ENCODE measurements around the gene VSX1.

The VSX1 gene

GRCh38 chr20:25048519-25048952 is 33.4 kb downstream of the VSX1 start:
- H3K9me3 ChIP-seq (ENCODE audit: low read length) = no peaks in the 10 kb centered on the region
- no peak overlapping the region for H3K4me3 ChIP-seq (ENCODE audit: low read depth, low read length, poor library complexity, severe bottlenecking)
- H3K79me2 ChIP-seq (ENCODE audit: insufficient read depth, low read length) = no peaks in the 10 kb centered on the region
- no peaks in the 10 kb centered on the region for H3K4me1 ChIP-seq (ENCODE audit: insufficient read depth, low read length, severe bottlenecking)
- no peak overlapping the region for H3K27ac ChIP-seq (ENCODE audit: low read depth, low read length, poor library complexity, severe bottlenecking)
- no peak overlapping the region for H2AFZ ChIP-seq (ENCODE audit: low read length)
- no peaks in the 10 kb centered on the region for H3K36me3 ChIP-seq (ENCODE audit: insufficient read depth, low read length)
- H3K9ac ChIP-seq (ENCODE audit: low read length) = no peak overlapping the region
- no peak overlapping the region for H3K4me2 ChIP-seq (ENCODE audit: low read length)
- no peaks in the 10 kb centered on the region for H4K20me1 ChIP-seq (ENCODE audit: insufficient read depth, low read length)
- no peaks in the 10 kb centered on the region for H3K9me2 ChIP-seq (ENCODE audit: low read depth, low read length)
- H3F3A ChIP-seq (ENCODE audit: insufficient read depth, low read length) = no peaks in the 10 kb centered on the region
- TF ChIP-seq EZH2 (IDR thresholded peaks at IDR 0.05; ENCODE audit: borderline replicate concordance, low read length) (no peak), CTCF (IDR thresholded peaks at IDR 0.05; ENCODE audit: low read length) (no peak)
- no peaks in the 10 kb centered on the region; the same call in 1 of the 2 replicates for H3K27me3 ChIP-seq (ENCODE audit: insufficient read depth, low read length)

- H3K79me2 ChIP-seq (ENCODE audit: insufficient read depth, low read length) = no peaks in the 10 kb centered on the region
- no peak for TF ChIP-seq CTCF (IDR thresholded peaks at IDR 0.05; ENCODE audit: low read length)
- no peak for TF ChIP-seq EZH2 (IDR thresholded peaks at IDR 0.05; ENCODE audit: borderline replicate concordance, low read length)
These were observed 34.2 kb downstream of the VSX1 start for GRCh38 chr20:25047766-25048165.

GRCh38 chr20:25046736-25047666 is 34.9 kb downstream of the VSX1 start:
- Histone ChIP-seq H3K4me2 (ENCODE audit: low read length) (no peak overlapping the region), H3K79me2 (ENCODE audit: insufficient read depth, low read length) (no peaks in the 10 kb centered on the region)

More at GRCh38 chr20:25047766-25048165, 34.2 kb downstream of the VSX1 start:
- H3K4me1 ChIP-seq (ENCODE audit: insufficient read depth, low read length, severe bottlenecking) = peaks cover 6% of the 10 kb centered on the region
- no peak overlapping the region for H3K27ac ChIP-seq (ENCODE audit: low read depth, low read length, poor library complexity, severe bottlenecking)
- no peak overlapping the region for H3K4me3 ChIP-seq (ENCODE audit: low read depth, low read length, poor library complexity, severe bottlenecking)
- no peak overlapping the region for H3K4me2 ChIP-seq (ENCODE audit: low read length)
- no peaks in the 10 kb centered on the region for H3K9me2 ChIP-seq (ENCODE audit: low read depth, low read length)
- H4K20me1 ChIP-seq (ENCODE audit: insufficient read depth, low read length) = no peaks in the 10 kb centered on the region
- no peaks in the 10 kb centered on the region; the same call in 1 of the 2 replicates for H3K27me3 ChIP-seq (ENCODE audit: insufficient read depth, low read length)
- no peak overlapping the region for H3K9ac ChIP-seq (ENCODE audit: low read length)
- no peaks in the 10 kb centered on the region for H3K9me3 ChIP-seq (ENCODE audit: low read length)
- no peaks in the 10 kb centered on the region for H3F3A ChIP-seq (ENCODE audit: insufficient read depth, low read length)
- no peak overlapping the region for H2AFZ ChIP-seq (ENCODE audit: low read length)
- no peaks in the 10 kb centered on the region for H3K36me3 ChIP-seq (ENCODE audit: insufficient read depth, low read length)

More at GRCh38 chr20:25046736-25047666, 34.9 kb downstream of the VSX1 start:
- no peak overlapping the region for H2AFZ ChIP-seq (ENCODE audit: low read length)
- no peak overlapping the region for H3K27ac ChIP-seq (ENCODE audit: low read depth, low read length, poor library complexity, severe bottlenecking)
- no peak overlapping the region for H3K9ac ChIP-seq (ENCODE audit: low read length)
- no peaks in the 10 kb centered on the region for H4K20me1 ChIP-seq (ENCODE audit: insufficient read depth, low read length)
- no peaks in the 10 kb centered on the region for H3K9me2 ChIP-seq (ENCODE audit: low read depth, low read length)
- peaks cover 10% of the 10 kb centered on the region for H3K4me1 ChIP-seq (ENCODE audit: insufficient read depth, low read length, severe bottlenecking)
- no peak for TF ChIP-seq CTCF (IDR thresholded peaks at IDR 0.05; ENCODE audit: low read length)
- no peak for TF ChIP-seq EZH2 (IDR thresholded peaks at IDR 0.05; ENCODE audit: borderline replicate concordance, low read length)
- no peaks in the 10 kb centered on the region for H3K9me3 ChIP-seq (ENCODE audit: low read length)
- no peaks in the 10 kb centered on the region for H3K36me3 ChIP-seq (ENCODE audit: insufficient read depth, low read length)
- H3K27me3 ChIP-seq (ENCODE audit: insufficient read depth, low read length) = no peaks in the 10 kb centered on the region; the same call in 1 of the 2 replicates
- no peaks in the 10 kb centered on the region for H3F3A ChIP-seq (ENCODE audit: insufficient read depth, low read length)
- H3K4me3 ChIP-seq (ENCODE audit: low read depth, low read length, poor library complexity, severe bottlenecking) = no peak overlapping the region

Data from OCI-LY1 (cell line).